ENCODE measurements around the gene KRT6B. TPM values are rescaled to one million over a fixed set of nuclear protein-coding genes. Genes with fewer than 3 reads are reported as not detected.
"Not testable (repeated sequence)": the region's sequence is repeated elsewhere in the genome, so short reads cannot be mapped to it uniquely, and the experiment has no call there.

The KRT6B gene
- polyA plus RNA-seq (2013, experiment 1 of 2): not detected
- not detected for polyA plus RNA-seq (2013, experiment 2 of 2)

DNA sequence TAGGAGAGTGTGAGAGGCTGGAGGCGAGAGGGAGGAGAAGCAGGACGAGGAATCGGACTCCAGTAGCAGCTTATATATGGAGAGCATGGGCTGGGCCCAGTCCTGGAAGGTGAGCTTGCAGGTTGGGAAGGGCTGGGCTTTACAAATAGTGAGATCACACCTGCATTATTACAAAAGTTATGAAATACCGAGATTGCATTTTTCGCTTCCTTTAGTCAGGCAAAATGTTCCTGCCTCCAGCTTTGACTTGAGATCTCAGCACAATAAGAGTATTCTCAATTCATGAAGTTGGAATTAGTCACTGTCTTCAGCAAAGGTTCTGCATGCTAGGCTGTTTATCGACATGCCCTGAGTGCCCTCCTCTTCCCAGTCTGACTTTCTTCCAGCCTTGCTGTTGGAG is at the start of gene KRT6B:
TSS of gene KRT6B (minus strand) at position 46 of the 400 bp plus-strand sequence. CDS start 68 bp downstream, outside the sequence.
- DNase-seq: no peak
- H3K18ac ChIP-seq (ENCODE audit: low read length): no peak within 1 kb of the TSS
- H3K79me1 ChIP-seq (ENCODE audit: low read length): no peaks in the 10 kb centered on the region
- H4K8ac ChIP-seq (ENCODE audit: low read depth, low read length): no peak within 1 kb of the TSS
- no peak within 1 kb of the TSS for H4K5ac ChIP-seq (ENCODE audit: low read length)
- no peak within 1 kb of the TSS for H2AK5ac ChIP-seq (ENCODE audit: low read length)
- H3K9ac ChIP-seq (ENCODE audit: low read length): no peak within 1 kb of the TSS
- no peak within 1 kb of the TSS for H3K27ac ChIP-seq (ENCODE audit: low read depth, low read length)
- H3K4me3 ChIP-seq (ENCODE audit: low read length): no peak within 1 kb of the TSS
- no peak within 1 kb of the TSS for H3K23ac ChIP-seq (ENCODE audit: low read length)
- H3K56ac ChIP-seq (ENCODE audit: low read length): no peak within 1 kb of the TSS
- H3K36me3 ChIP-seq (ENCODE audit: control insufficient read depth, insufficient read depth, low read length): no peaks in the 10 kb centered on the region
- H3K27me3 ChIP-seq (ENCODE audit: insufficient read depth, low read length, poor library complexity): no peaks in the 10 kb centered on the region
- no peak within 1 kb of the TSS for H3K4me2 ChIP-seq (ENCODE audit: low read length)
- no peaks in the 10 kb centered on the region for H3K79me2 ChIP-seq (ENCODE audit: control insufficient read depth, insufficient read depth, low read length)
- WGBS (ENCODE audit: extremely low coverage, insufficient coverage, low lambda C conversion rate): no CpG with 5 or more reads among the region's 6 CpGs
- no peak within 1 kb of the TSS for H3K4ac ChIP-seq (ENCODE audit: low read depth, low read length)
- no peaks in the 10 kb centered on the region for H3K4me1 ChIP-seq (ENCODE audit: control insufficient read depth, low read depth, low read length)
- H2BK120ac ChIP-seq (ENCODE audit: low read depth, low read length): no peak within 1 kb of the TSS
- H2BK5ac ChIP-seq (ENCODE audit: low read length): no peak within 1 kb of the TSS
- H2BK15ac ChIP-seq (replicated peaks; ENCODE audit: low read depth): no peak within 1 kb of the TSS

DNA sequence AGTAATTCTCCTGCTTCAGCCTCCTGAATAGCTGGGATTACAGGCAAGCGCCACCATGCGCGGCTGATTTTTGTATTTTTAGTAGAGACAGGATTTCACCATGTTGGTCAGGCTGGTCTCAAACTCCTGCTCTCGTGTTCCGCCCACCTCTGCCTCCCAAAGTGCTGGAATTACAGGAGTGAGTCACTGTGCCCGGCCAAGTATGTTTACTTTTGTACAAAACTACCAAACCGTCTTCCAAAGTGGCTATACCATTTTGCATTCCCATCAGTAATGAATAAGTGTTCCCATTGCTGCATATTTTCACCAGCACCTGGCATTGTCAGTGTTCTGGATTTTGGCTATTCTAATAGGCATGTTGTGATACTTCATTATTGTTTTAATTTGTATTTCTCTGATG is 49.5 kb upstream of the KRT6B start:
- no peak overlapping the region for H2AK5ac ChIP-seq (ENCODE audit: low read length)
- no peak overlapping the region for H3K27ac ChIP-seq (ENCODE audit: low read depth, low read length)
- H3K9ac ChIP-seq (ENCODE audit: low read length): no peak overlapping the region
- no peak overlapping the region for H4K5ac ChIP-seq (ENCODE audit: low read length)
- H3K4me3 ChIP-seq (ENCODE audit: low read length): no peak overlapping the region
- H3K18ac ChIP-seq (ENCODE audit: low read length): no peak overlapping the region
- no peaks in the 10 kb centered on the region for H3K79me1 ChIP-seq (ENCODE audit: low read length)
- H3K36me3 ChIP-seq (ENCODE audit: control insufficient read depth, insufficient read depth, low read length): no peaks in the 10 kb centered on the region
- no peak overlapping the region for H2BK5ac ChIP-seq (ENCODE audit: low read length)
- WGBS (ENCODE audit: extremely low coverage, insufficient coverage, low lambda C conversion rate): no CpG with 5 or more reads among the region's 7 CpGs
- H3K56ac ChIP-seq (ENCODE audit: low read length): no peak overlapping the region
- H3K4me2 ChIP-seq (ENCODE audit: low read length): no peak overlapping the region
- H3K27me3 ChIP-seq (ENCODE audit: insufficient read depth, low read length, poor library complexity): no peaks in the 10 kb centered on the region
- H3K79me2 ChIP-seq (ENCODE audit: control insufficient read depth, insufficient read depth, low read length): no peaks in the 10 kb centered on the region
- H3K4me1 ChIP-seq (ENCODE audit: control insufficient read depth, low read depth, low read length): peaks cover 5% of the 10 kb centered on the region
- H3K23ac ChIP-seq (ENCODE audit: low read length): no peak overlapping the region
- H2BK120ac ChIP-seq (ENCODE audit: low read depth, low read length): no peak overlapping the region
- no peak overlapping the region for H2BK15ac ChIP-seq (replicated peaks; ENCODE audit: low read depth)
- DNase-seq: no peak
- no peak overlapping the region for H4K8ac ChIP-seq (ENCODE audit: low read depth, low read length)
- no peak overlapping the region for H3K4ac ChIP-seq (ENCODE audit: low read depth, low read length)

DNA sequence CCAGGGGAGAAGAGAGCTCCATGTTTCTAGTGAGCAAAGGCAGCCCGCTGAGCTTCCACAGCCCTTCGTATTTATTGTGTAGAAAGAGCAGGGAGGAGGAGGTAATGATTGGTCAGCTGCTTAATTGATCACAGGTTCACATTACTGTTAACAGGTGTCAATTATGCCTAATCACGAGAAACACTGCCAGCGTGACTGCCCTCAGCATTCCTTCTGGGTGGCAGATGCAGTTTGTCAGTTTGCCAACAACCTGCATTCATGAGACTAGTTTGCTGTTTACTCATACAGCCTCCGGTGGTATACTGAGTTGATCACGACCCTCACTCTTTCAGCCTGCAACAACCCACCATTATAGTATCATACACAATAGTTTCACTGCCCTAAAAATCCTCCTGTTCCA is 48.6 kb upstream of the KRT6B start:
- not testable (repeated sequence) for H4K8ac ChIP-seq (ENCODE audit: low read depth, low read length); H3K56ac ChIP-seq (ENCODE audit: low read length); H4K5ac ChIP-seq (ENCODE audit: low read length); H3K4me2 ChIP-seq (ENCODE audit: low read length); DNase-seq; H3K23ac ChIP-seq (ENCODE audit: low read length); H3K27me3 ChIP-seq (ENCODE audit: insufficient read depth, low read length, poor library complexity); H2BK120ac ChIP-seq (ENCODE audit: low read depth, low read length); H2BK5ac ChIP-seq (ENCODE audit: low read length); H3K4ac ChIP-seq (ENCODE audit: low read depth, low read length); H3K79me1 ChIP-seq (ENCODE audit: low read length); H3K27ac ChIP-seq (ENCODE audit: low read depth, low read length); H3K9ac ChIP-seq (ENCODE audit: low read length); H2AK5ac ChIP-seq (ENCODE audit: low read length); H3K79me2 ChIP-seq (ENCODE audit: control insufficient read depth, insufficient read depth, low read length); H3K18ac ChIP-seq (ENCODE audit: low read length); H3K36me3 ChIP-seq (ENCODE audit: control insufficient read depth, insufficient read depth, low read length); H3K4me3 ChIP-seq (ENCODE audit: low read length); H2BK15ac ChIP-seq (replicated peaks; ENCODE audit: low read depth)
- no CpG with 5 or more reads among the region's 6 CpGs for WGBS (ENCODE audit: extremely low coverage, insufficient coverage, low lambda C conversion rate)
- peaks cover 14% of the 10 kb centered on the region for H3K4me1 ChIP-seq (ENCODE audit: control insufficient read depth, low read depth, low read length)

DNA sequence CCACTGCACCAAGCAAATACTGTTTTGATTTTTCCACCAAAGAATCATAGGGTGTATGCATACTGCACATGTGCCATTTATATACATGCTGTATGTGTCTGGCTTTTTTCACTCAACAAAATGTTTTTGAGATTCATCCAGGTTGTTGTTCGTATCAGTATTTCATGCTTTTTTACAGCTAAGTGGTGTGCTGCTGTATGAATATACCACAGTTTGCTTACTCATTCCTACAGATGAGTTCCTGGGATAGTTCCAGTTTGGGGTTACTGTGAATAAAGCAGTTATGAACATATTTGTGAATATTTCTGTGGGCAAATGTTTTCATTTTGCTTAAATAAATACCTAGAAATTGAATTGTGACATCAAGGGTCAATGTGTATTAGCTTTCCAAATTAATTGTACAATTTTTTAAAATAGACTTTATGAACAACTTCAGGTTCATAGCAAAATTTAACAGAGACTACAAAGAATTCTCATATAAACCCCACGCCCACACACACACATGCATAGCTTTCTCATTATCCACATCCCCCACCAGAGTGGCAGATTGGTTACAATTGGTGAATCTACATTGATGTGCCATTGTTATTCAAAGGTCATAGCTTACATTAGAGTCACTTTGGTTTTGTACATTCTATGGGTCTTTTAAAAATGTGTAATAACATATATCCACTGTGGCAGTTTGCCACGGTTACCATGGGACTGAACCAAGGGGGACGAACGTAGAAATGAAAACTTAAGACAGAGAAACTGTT is 48.0 kb upstream of the KRT6B start:
- no peak overlapping the region for H3K4me2 ChIP-seq (ENCODE audit: low read length)
- H4K8ac ChIP-seq (ENCODE audit: low read depth, low read length): no peak overlapping the region
- no peak overlapping the region for H2AK5ac ChIP-seq (ENCODE audit: low read length)
- H3K79me2 ChIP-seq (ENCODE audit: control insufficient read depth, insufficient read depth, low read length): no peaks in the 10 kb centered on the region
- no peak overlapping the region for H4K5ac ChIP-seq (ENCODE audit: low read length)
- no peak for DNase-seq
- H3K23ac ChIP-seq (ENCODE audit: low read length): no peak overlapping the region
- no peaks in the 10 kb centered on the region for H3K27me3 ChIP-seq (ENCODE audit: insufficient read depth, low read length, poor library complexity)
- H3K4me3 ChIP-seq (ENCODE audit: low read length): no peak overlapping the region
- H3K18ac ChIP-seq (ENCODE audit: low read length): no peak overlapping the region
- peaks cover 18% of the 10 kb centered on the region for H3K4me1 ChIP-seq (ENCODE audit: control insufficient read depth, low read depth, low read length)
- no peak overlapping the region for H2BK5ac ChIP-seq (ENCODE audit: low read length)
- no CpG with 5 or more reads among the region's 5 CpGs for WGBS (ENCODE audit: extremely low coverage, insufficient coverage, low lambda C conversion rate)
- no peak overlapping the region for H3K56ac ChIP-seq (ENCODE audit: low read length)
- no peak overlapping the region for H2BK15ac ChIP-seq (replicated peaks; ENCODE audit: low read depth)
- no peaks in the 10 kb centered on the region for H3K79me1 ChIP-seq (ENCODE audit: low read length)
- no peaks in the 10 kb centered on the region for H3K36me3 ChIP-seq (ENCODE audit: control insufficient read depth, insufficient read depth, low read length)
- H3K27ac ChIP-seq (ENCODE audit: low read depth, low read length): no peak overlapping the region
- H2BK120ac ChIP-seq (ENCODE audit: low read depth, low read length): no peak overlapping the region
- no peak overlapping the region for H3K9ac ChIP-seq (ENCODE audit: low read length)
- no peak overlapping the region for H3K4ac ChIP-seq (ENCODE audit: low read depth, low read length)

DNA sequence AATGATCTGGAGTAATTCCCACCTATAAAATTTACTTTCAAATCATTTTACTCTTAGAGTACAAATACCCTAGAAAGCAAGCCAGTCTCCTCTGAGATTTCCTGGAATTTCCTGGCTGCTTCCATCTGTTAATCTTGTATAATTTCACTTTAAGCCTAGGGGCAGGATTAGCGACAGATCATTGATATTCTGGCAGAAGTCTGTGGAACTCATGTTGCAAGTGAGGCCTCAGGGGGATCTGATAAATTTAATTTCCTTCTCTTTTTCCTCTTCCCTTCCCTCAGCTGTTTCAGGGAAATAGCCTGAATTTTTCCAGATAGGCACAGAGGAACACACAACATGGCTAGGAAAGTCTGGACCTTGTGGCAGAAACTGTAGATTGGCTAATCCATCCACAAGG is 47.0 kb upstream of the KRT6B start:
- Histone ChIP-seq H2BK15ac (replicated peaks; ENCODE audit: low read depth) (no peak overlapping the region), H3K9ac (ENCODE audit: low read length) (no peak overlapping the region), H3K56ac (ENCODE audit: low read length) (no peak overlapping the region), H3K27me3 (ENCODE audit: insufficient read depth, low read length, poor library complexity) (no peaks in the 10 kb centered on the region), H3K27ac (ENCODE audit: low read depth, low read length) (no peak overlapping the region), H3K36me3 (ENCODE audit: control insufficient read depth, insufficient read depth, low read length) (no peaks in the 10 kb centered on the region), H3K23ac (ENCODE audit: low read length) (no peak overlapping the region), H4K5ac (ENCODE audit: low read length) (no peak overlapping the region), H4K8ac (ENCODE audit: low read depth, low read length) (no peak overlapping the region), H3K79me1 (ENCODE audit: low read length) (no peaks in the 10 kb centered on the region), H3K4ac (ENCODE audit: low read depth, low read length) (no peak overlapping the region), H2AK5ac (ENCODE audit: low read length) (no peak overlapping the region), H2BK120ac (ENCODE audit: low read depth, low read length) (no peak overlapping the region), H3K18ac (ENCODE audit: low read length) (no peak overlapping the region), H3K79me2 (ENCODE audit: control insufficient read depth, insufficient read depth, low read length) (no peaks in the 10 kb centered on the region), H3K4me3 (ENCODE audit: low read length) (no peak overlapping the region), H3K4me1 (ENCODE audit: control insufficient read depth, low read depth, low read length) (peaks cover 26% of the 10 kb centered on the region), H2BK5ac (ENCODE audit: low read length) (no peak overlapping the region), H3K4me2 (ENCODE audit: low read length) (no peak overlapping the region)
- no CpG with 5 or more reads among the region's 1 CpG for WGBS (ENCODE audit: extremely low coverage, insufficient coverage, low lambda C conversion rate)
- DNase-seq: peak; percentile 16

GRCh38 chr12:52497975-52498374 is 46.0 kb upstream of the KRT6B start:
- no peaks in the 10 kb centered on the region for H3K27me3 ChIP-seq (ENCODE audit: insufficient read depth, low read length, poor library complexity)
- H3K4me3 ChIP-seq (ENCODE audit: low read length): no peak overlapping the region
- H3K4me1 ChIP-seq (ENCODE audit: control insufficient read depth, low read depth, low read length): peaks cover 26% of the 10 kb centered on the region
- no peak overlapping the region for H4K5ac ChIP-seq (ENCODE audit: low read length)
- peak overlapping the region; percentile 34 for H3K56ac ChIP-seq (ENCODE audit: low read length)
- H3K79me2 ChIP-seq (ENCODE audit: control insufficient read depth, insufficient read depth, low read length): no peaks in the 10 kb centered on the region
- H3K27ac ChIP-seq (ENCODE audit: low read depth, low read length): no peak overlapping the region
- no peak overlapping the region for H3K4me2 ChIP-seq (ENCODE audit: low read length)
- no peak overlapping the region for H4K8ac ChIP-seq (ENCODE audit: low read depth, low read length)
- no CpG with 5 or more reads among the region's 7 CpGs for WGBS (ENCODE audit: extremely low coverage, insufficient coverage, low lambda C conversion rate)
- H2BK5ac ChIP-seq (ENCODE audit: low read length): no peak overlapping the region
- H2BK120ac ChIP-seq (ENCODE audit: low read depth, low read length): no peak overlapping the region
- no peak overlapping the region for H2BK15ac ChIP-seq (replicated peaks; ENCODE audit: low read depth)
- H3K4ac ChIP-seq (ENCODE audit: low read depth, low read length): peak overlapping the region; percentile 4
- no peaks in the 10 kb centered on the region for H3K36me3 ChIP-seq (ENCODE audit: control insufficient read depth, insufficient read depth, low read length)
- no peak overlapping the region for H3K18ac ChIP-seq (ENCODE audit: low read length)
- no peaks in the 10 kb centered on the region for H3K79me1 ChIP-seq (ENCODE audit: low read length)
- DNase-seq: no peak
- H3K23ac ChIP-seq (ENCODE audit: low read length): no peak overlapping the region
- peak overlapping the region; percentile 60 for H2AK5ac ChIP-seq (ENCODE audit: low read length)
- no peak overlapping the region for H3K9ac ChIP-seq (ENCODE audit: low read length)

Measured in mesendoderm (in vitro differentiated cells).